ENCODE data around the gene REN. TPM values are rescaled to one million over a fixed set of nuclear protein-coding genes. Genes with fewer than 3 reads are reported as not detected.

Gene REN
- total RNA-seq, 2 donors from 2014 or later = not detected

- H3K9me3 ChIP-seq (ENCODE audit: control insufficient read depth, low read length, poor library complexity, severe bottlenecking) = no peaks in the 10 kb centered on the region
- ATAC-seq = no peak
- Mint-ChIP-seq H3K27ac (no peak overlapping the region), H3K36me3 (ENCODE audit: low read depth) (no peaks in the 10 kb centered on the region), H3K27me3 (peaks cover 6% of the 10 kb centered on the region), H3K4me1 (peaks cover 10% of the 10 kb centered on the region), H3K4me3 (no peak overlapping the region)
- no peak for DNase-seq
These were observed 18.4 kb downstream of the REN start for GRCh38 chr1:204147406-204148383.

DNA sequence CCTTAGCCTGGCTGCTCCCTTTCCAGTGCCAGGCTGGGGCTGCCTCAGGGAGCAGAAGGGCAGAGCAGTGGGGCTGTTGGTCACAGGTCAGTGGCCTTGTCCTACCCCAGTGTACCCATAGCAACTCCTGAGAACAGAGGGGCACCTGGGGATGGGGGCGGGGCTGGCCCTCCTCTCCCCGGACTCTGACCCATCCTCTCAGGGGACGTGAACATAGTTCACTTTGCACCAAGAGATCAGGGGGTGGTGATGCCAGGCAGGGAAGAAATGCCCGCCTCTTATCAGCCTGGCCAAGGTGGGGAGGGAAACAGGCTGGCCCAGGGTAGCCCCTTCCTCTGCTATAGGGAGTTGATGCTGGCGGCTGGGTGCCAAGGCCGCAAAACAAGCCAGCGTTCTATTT lies 19.2 kb downstream of the REN start:
- peaks cover 6% of the 10 kb centered on the region for H3K27me3 Mint-ChIP-seq
- DNase-seq (no peak), ATAC-seq (no peak)
- no peak overlapping the region for H3K4me3 Mint-ChIP-seq
- H3K9me3 ChIP-seq (ENCODE audit: control insufficient read depth, low read length, poor library complexity, severe bottlenecking) = no peaks in the 10 kb centered on the region
- H3K36me3 Mint-ChIP-seq (ENCODE audit: low read depth) = no peaks in the 10 kb centered on the region
- H3K27ac Mint-ChIP-seq = no peak overlapping the region
- peaks cover 7% of the 10 kb centered on the region for H3K4me1 Mint-ChIP-seq

- Mint-ChIP-seq H3K27ac (no peak overlapping the region), H3K36me3 (ENCODE audit: low read depth) (no peaks in the 10 kb centered on the region), H3K4me1 (peaks cover 7% of the 10 kb centered on the region), H3K27me3 (peaks cover 6% of the 10 kb centered on the region), H3K4me3 (no peak overlapping the region)
- H3K9me3 ChIP-seq (ENCODE audit: control insufficient read depth, low read length, poor library complexity, severe bottlenecking) = no peaks in the 10 kb centered on the region
- no peak for DNase-seq
- ATAC-seq = no peak
These were observed 19.8 kb downstream of the REN start for GRCh38 chr1:204146309-204146708.

GRCh38 chr1:204145033-204145504 lies 21.1 kb downstream of the REN start:
- ATAC-seq (no peak), DNase-seq (no peak)
- H3K4me3 Mint-ChIP-seq = no peak overlapping the region
- H3K9me3 ChIP-seq (ENCODE audit: control insufficient read depth, low read length, poor library complexity, severe bottlenecking) = no peaks in the 10 kb centered on the region
- peaks cover 6% of the 10 kb centered on the region for H3K27me3 Mint-ChIP-seq
- H3K36me3 Mint-ChIP-seq (ENCODE audit: low read depth) = peaks cover 4% of the 10 kb centered on the region
- H3K27ac Mint-ChIP-seq = no peak overlapping the region
- peaks cover 5% of the 10 kb centered on the region for H3K4me1 Mint-ChIP-seq

DNA sequence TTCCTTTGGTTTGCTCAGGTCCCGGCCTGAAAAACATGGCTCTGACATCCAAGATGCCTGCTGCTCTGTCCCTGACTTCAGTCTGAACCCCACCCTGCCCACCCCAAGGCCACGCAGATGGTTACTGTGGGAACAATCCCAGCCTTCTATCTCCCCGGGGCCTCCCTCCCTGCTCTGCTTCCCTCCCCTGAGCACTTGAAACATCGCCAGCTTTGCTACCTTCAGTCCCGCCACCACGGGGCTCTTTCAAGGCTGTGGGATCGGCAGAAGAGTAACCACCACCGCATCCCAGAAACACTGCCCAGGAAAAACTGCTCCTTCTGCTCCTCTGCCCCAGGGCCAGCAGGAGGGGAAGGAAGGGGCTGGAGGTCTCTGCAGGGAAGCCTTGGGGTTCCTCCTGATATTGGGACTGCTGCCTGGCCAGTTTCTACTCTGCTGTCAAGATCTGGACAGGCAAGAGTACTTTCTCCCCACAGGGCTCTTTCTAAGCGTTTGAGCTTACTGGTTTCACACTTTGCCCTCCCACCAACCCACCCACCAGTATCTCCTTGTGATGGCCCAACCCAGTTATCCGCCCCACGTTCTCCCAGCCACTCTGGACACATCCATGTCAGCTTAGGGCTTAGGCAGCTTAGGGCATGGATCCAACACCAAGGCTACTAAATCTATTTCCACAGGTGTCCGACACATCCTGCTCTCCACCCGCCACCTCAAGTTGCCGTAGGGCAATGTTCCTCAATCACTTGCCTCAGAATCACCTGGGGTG lies 22.7 kb downstream of the REN start:
- H3K27me3 Mint-ChIP-seq = peaks cover 6% of the 10 kb centered on the region
- DNase-seq = no peak
- peaks cover 8% of the 10 kb centered on the region for H3K36me3 Mint-ChIP-seq (ENCODE audit: low read depth)
- ATAC-seq = no peak
- no peak overlapping the region for H3K4me3 Mint-ChIP-seq
- H3K9me3 ChIP-seq (ENCODE audit: control insufficient read depth, low read length, poor library complexity, severe bottlenecking) = no peaks in the 10 kb centered on the region
- no peak overlapping the region for H3K27ac Mint-ChIP-seq
- peaks cover 4% of the 10 kb centered on the region for H3K4me1 Mint-ChIP-seq

DNA sequence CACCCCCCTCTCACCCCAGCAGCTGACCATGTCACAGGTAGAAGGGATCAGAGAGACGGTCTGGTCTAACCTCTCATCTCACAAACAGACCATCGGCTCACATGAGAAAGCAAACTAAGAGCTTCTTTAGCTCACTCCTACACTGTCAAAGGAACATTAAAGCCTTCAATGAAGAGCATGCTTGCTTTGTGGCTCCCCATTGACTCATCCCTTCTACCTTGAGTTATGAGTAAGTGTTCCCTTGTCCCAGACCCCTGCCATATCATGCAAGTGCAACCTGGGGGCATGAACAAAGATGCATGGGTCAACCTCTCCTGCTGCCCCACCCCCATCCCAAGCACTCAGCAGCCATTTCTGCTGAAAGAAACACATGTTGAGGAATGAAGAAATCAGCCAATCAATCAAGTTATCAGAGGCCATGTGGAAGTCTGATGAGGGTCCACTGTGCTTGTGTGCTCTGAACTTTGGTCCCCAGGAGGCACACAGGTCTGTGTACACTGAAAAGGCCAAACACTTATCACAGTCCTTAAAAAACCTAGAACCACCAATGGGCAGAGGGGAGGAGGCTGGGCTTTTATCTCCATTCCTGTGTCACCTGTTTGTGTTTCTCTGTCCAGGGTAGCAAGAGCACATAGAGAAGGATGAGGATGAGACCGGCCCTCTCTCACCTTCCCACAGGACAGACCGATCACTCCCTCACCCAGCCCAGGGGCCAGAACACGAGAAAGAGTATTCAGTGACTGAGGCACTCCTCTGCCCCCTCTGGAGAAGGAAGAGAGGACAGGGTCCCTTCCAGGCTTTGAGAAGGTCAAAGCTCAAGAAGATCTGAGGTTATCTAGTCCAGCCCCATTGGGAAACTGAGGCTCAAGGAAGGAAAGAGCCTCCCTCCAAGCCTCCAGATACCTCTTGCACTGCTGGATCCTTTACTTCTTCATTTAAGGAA lies 23.8 kb downstream of the REN start:
- ATAC-seq = no peak
- H3K36me3 Mint-ChIP-seq (ENCODE audit: low read depth) = peaks cover 8% of the 10 kb centered on the region

GRCh38 chr1:204141131-204141530 lies 25.0 kb downstream of the REN start:
- DNase-seq (no peak), ATAC-seq (no peak)
- no peak overlapping the region for H3K4me3 Mint-ChIP-seq
- no peaks in the 10 kb centered on the region for H3K9me3 ChIP-seq (ENCODE audit: control insufficient read depth, low read length, poor library complexity, severe bottlenecking)
- peaks cover 6% of the 10 kb centered on the region for H3K27me3 Mint-ChIP-seq
- peaks cover 8% of the 10 kb centered on the region for H3K36me3 Mint-ChIP-seq (ENCODE audit: low read depth)
- no peak overlapping the region for H3K27ac Mint-ChIP-seq
- peaks cover 2% of the 10 kb centered on the region for H3K4me1 Mint-ChIP-seq

More for the DNA sequence above, 23.8 kb downstream of the REN start:
- Mint-ChIP-seq H3K4me3 (no peak overlapping the region), H3K27me3 (peaks cover 6% of the 10 kb centered on the region), H3K27ac (no peak overlapping the region), H3K4me1 (peaks cover 4% of the 10 kb centered on the region)
- DNase-seq = no peak
- H3K9me3 ChIP-seq (ENCODE audit: control insufficient read depth, low read length, poor library complexity, severe bottlenecking) = no peaks in the 10 kb centered on the region

GRCh38 chr1:204139952-204140351 lies 26.2 kb downstream of the REN start:
- peaks cover 6% of the 10 kb centered on the region for H3K27me3 Mint-ChIP-seq
- peaks cover 2% of the 10 kb centered on the region for H3K4me1 Mint-ChIP-seq
- H3K27ac Mint-ChIP-seq = no peak overlapping the region

GRCh38 chr1:204139088-204139487 lies 27.0 kb downstream of the REN start:
- H3K9me3 ChIP-seq (ENCODE audit: control insufficient read depth, low read length, poor library complexity, severe bottlenecking) = no peaks in the 10 kb centered on the region
- H3K4me3 Mint-ChIP-seq = no peak overlapping the region
- peaks cover 2% of the 10 kb centered on the region for H3K4me1 Mint-ChIP-seq
- H3K27me3 Mint-ChIP-seq = no peaks in the 10 kb centered on the region
- peaks cover 8% of the 10 kb centered on the region for H3K36me3 Mint-ChIP-seq (ENCODE audit: low read depth)
- ATAC-seq (no peak), DNase-seq (no peak)
- no peak overlapping the region for H3K27ac Mint-ChIP-seq

More at GRCh38 chr1:204139952-204140351, 26.2 kb downstream of the REN start:
- H3K36me3 Mint-ChIP-seq (ENCODE audit: low read depth) = peaks cover 8% of the 10 kb centered on the region
- H3K4me3 Mint-ChIP-seq = no peak overlapping the region
- no peak for ATAC-seq
- H3K9me3 ChIP-seq (ENCODE audit: control insufficient read depth, low read length, poor library complexity, severe bottlenecking) = no peaks in the 10 kb centered on the region
- DNase-seq = no peak

GRCh38 chr1:204136814-204137213 lies 29.3 kb downstream of the REN start:
- peaks cover 2% of the 10 kb centered on the region for H3K4me1 Mint-ChIP-seq
- H3K27me3 Mint-ChIP-seq = no peaks in the 10 kb centered on the region

DNA sequence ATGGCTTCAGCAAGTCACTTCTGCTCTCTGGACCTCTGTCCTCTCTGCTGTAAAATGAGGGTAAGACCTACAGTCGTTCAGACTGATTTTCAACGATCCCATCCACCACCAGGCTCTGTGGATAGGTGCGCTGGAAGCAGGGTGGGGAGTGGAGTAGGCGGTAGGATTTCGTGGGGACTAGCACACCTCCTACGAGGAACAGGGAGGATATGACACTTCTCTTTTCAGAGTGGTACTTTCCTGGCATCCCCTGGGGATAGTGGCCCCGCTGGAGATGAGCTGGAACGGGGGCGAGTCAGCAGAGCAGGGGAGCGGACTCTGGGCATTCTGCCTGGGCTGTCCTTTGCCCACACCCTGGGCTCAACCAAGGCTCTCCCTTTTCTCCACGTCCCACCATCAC lies 32.0 kb downstream of the REN start:
- DNase-seq (no peak), ATAC-seq (no peak)
- no peaks in the 10 kb centered on the region for H3K9me3 ChIP-seq (ENCODE audit: control insufficient read depth, low read length, poor library complexity, severe bottlenecking)
- H3K4me1 Mint-ChIP-seq = peaks cover 2% of the 10 kb centered on the region
- H3K4me3 Mint-ChIP-seq = no peak overlapping the region
- H3K36me3 Mint-ChIP-seq (ENCODE audit: low read depth) = peaks cover 3% of the 10 kb centered on the region
- H3K27ac Mint-ChIP-seq = no peak overlapping the region
- H3K27me3 Mint-ChIP-seq = no peaks in the 10 kb centered on the region

More at GRCh38 chr1:204136814-204137213, 29.3 kb downstream of the REN start:
- DNase-seq (no peak), ATAC-seq (no peak)
- no peaks in the 10 kb centered on the region for H3K9me3 ChIP-seq (ENCODE audit: control insufficient read depth, low read length, poor library complexity, severe bottlenecking)
- H3K36me3 Mint-ChIP-seq (ENCODE audit: low read depth) = peaks cover 8% of the 10 kb centered on the region
- H3K27ac Mint-ChIP-seq = no peak overlapping the region
- no peak overlapping the region for H3K4me3 Mint-ChIP-seq

DNA sequence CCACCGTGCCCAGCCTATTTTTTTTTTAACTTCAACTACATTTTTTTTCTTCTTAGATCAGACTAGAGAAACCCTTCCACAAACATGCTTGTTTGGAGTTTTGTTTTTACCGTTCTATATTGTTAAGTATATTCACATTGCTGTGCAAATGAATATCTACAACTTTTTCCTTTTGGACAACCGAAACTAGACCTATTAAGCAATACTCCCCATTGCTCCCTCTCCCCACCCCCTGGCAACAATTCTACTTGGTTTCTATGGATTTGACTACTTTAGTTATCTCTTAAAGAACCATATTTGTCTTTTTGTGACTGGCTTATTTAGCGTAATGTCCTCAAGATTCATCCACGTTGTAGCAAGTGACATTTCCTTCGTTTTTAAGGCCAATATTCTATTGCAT lies 33.4 kb downstream of the REN start:
- Mint-ChIP-seq H3K27ac (no peak overlapping the region), H3K4me1 (peaks cover 4% of the 10 kb centered on the region), H3K27me3 (no peaks in the 10 kb centered on the region), H3K4me3 (no peak overlapping the region), H3K36me3 (ENCODE audit: low read depth) (no peaks in the 10 kb centered on the region)
- ATAC-seq (no peak), DNase-seq (no peak)
- H3K9me3 ChIP-seq (ENCODE audit: control insufficient read depth, low read length, poor library complexity, severe bottlenecking) = no peaks in the 10 kb centered on the region
